ENCODE results near the gene TNFRSF12A. TPM values are rescaled to one million over a fixed set of nuclear protein-coding genes. Genes with fewer than 3 reads are reported as not detected.

Gene TNFRSF12A
- total RNA-seq, 1 donor from 2014 or later: 0.47 TPM

DNA sequence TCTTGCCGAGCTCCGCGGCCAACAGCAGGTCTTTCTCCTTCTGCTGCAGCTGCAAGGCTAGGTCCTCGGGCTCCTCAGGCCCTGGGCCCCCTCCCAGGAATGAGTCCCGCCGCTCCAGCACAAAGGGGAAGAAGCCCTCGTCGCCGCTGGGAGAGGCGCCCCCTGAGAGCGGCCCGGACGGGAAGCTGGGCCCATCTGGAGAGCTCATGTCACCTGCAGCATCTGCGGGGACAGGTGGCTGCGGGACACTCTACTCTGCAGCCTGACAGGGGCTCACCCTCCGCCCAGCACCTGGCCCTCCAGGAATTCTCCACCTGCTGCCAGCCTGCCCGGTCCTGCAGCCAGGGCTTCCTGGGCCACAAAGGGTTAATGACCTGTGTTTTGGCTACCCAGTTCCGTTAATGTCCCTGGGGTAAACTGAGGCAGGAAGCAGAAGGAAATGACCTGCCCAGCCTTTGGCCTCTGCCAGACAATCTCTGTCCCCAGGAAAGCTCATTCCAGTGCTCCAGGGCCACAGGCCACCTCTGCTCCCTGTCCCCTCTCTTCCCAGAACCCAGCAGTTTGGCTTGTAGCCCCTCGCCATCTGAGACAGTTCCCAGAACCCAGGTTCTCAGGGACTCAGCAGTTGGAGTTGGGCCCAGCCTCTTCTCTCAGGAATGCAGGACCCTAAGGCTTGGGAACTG lies 15.3 kb downstream of the TNFRSF12A start:
- no peak overlapping the region for H3K4me3 Mint-ChIP-seq
- no peak for ATAC-seq (ENCODE audit: low read depth)
- POLR2A ChIA-PET: no interaction called here

GRCh38 chr16:3035972-3036725 lies 16.0 kb downstream of the TNFRSF12A start:
- ATAC-seq (ENCODE audit: low read depth): no peak
- H3K4me1 Mint-ChIP-seq: peaks cover 11% of the 10 kb centered on the region
- POLR2A ChIA-PET: no interaction called here
- H3K36me3 Mint-ChIP-seq (ENCODE audit: low read depth): no peaks in the 10 kb centered on the region
- peak overlapping the region; percentile 35 for H3K4me3 Mint-ChIP-seq
- intact Hi-C loops (cut with micrococcal nuclease): no loop called here
- CTCF ChIA-PET: interaction anchor here (9.0 kb wide), 1 partner anchor 95 kb away, joined by 87 read pairs; the partner anchor contains the start of gene ZNF213
- no peaks in the 10 kb centered on the region for H3K9me3 Mint-ChIP-seq
- DNase-seq: no peak
- H3K27ac Mint-ChIP-seq: no peak overlapping the region
- H3K27me3 Mint-ChIP-seq: peaks cover 62% of the 10 kb centered on the region
- no peak for TF ChIP-seq CTCF (IDR thresholded peaks at IDR 0.05)

More for the DNA sequence above, 15.3 kb downstream of the TNFRSF12A start:
- H3K9me3 Mint-ChIP-seq: no peaks in the 10 kb centered on the region
- no peaks in the 10 kb centered on the region for H3K36me3 Mint-ChIP-seq (ENCODE audit: low read depth)
- intact Hi-C loops (cut with micrococcal nuclease): no loop called here
- H3K27ac Mint-ChIP-seq: no peak overlapping the region
- CTCF ChIA-PET: interaction anchor here (9.0 kb wide), 1 partner anchor 95 kb away, joined by 87 read pairs; the partner anchor contains the start of gene ZNF213
- H3K4me1 Mint-ChIP-seq: peaks cover 11% of the 10 kb centered on the region
- TF ChIP-seq CTCF (IDR thresholded peaks at IDR 0.05): no peak
- peaks cover 60% of the 10 kb centered on the region for H3K27me3 Mint-ChIP-seq
- no peak for DNase-seq

DNA sequence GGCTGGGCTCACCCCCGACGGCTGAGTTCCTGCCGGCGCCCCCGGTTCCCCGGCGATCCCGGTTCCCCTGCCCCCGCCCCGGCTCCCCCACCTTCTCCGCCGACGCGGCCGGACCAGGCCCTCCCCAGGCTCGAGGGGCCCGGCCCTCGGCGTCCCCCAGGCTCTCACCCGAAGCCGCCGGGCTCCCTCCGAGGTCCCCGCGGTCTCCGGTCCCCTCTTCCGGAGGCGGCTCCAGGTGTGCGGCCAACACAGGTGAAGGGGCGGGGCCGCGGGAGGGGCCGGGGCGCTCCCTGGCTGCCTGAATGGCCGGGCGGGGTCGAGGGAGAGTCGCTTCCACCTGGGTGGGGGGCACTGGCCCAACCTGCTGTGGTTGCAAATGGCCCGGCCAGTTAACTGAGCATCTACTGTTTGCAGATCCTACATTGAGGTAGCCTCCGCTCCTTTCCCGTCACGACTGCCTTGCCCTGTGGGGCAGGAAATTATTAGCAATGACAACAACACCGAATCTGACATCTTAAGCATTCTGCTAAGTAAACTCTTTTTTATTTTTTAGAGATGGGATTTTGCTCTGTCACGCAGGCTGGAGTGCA lies 16.7 kb downstream of the TNFRSF12A start, which contains the start of gene BICDL2:
Gene BICDL2 (minus strand): TSS at position 219 of the 590 bp plus-strand sequence. CDS start 1,448 bp downstream, outside the sequence.
- no peak within 1 kb of the TSS for H3K27ac Mint-ChIP-seq
- peaks cover 60% of the 10 kb centered on the region for H3K27me3 Mint-ChIP-seq
- DNase-seq (no peak), ATAC-seq (ENCODE audit: low read depth) (no peak)
- ChIA-PET CTCF (interaction anchor here (0.6 kb wide), 1 partner anchor 8 kb away, joined by 3 read pairs; no protein-coding TSS in a partner anchor), POLR2A (no interaction called here)
- no peaks in the 10 kb centered on the region for H3K36me3 Mint-ChIP-seq (ENCODE audit: low read depth)
- H3K9me3 Mint-ChIP-seq: no peaks in the 10 kb centered on the region
- intact Hi-C loops (cut with micrococcal nuclease): no loop called here
- H3K4me1 Mint-ChIP-seq: peaks cover 10% of the 10 kb centered on the region
- peak within 1 kb of the TSS; percentile 35 for H3K4me3 Mint-ChIP-seq
- TF ChIP-seq CTCF (IDR thresholded peaks at IDR 0.05): no peak

GRCh38 chr16:3038256-3038655 lies 18.1 kb downstream of the TNFRSF12A start:
- ATAC-seq (ENCODE audit: low read depth) (no peak), DNase-seq (no peak)
- TF ChIP-seq CTCF (IDR thresholded peaks at IDR 0.05): no peak
- Mint-ChIP-seq H3K4me1 (peaks cover 10% of the 10 kb centered on the region), H3K27ac (no peak overlapping the region), H3K36me3 (ENCODE audit: low read depth) (no peaks in the 10 kb centered on the region), H3K27me3 (peaks cover 56% of the 10 kb centered on the region), H3K4me3 (no peak overlapping the region), H3K9me3 (no peaks in the 10 kb centered on the region)
- CTCF ChIA-PET: no interaction called here
- intact Hi-C loops (cut with micrococcal nuclease): no loop called here
- POLR2A ChIA-PET: interaction anchor here (1.4 kb wide), 1 partner anchor 21 kb away, joined by 4 read pairs; no protein-coding TSS in a partner anchor

Measured in activated B cell treated with CpG ODN at 0.5 μM for 24 hours (primary cell).